Panc1 (cell line): ENCODE measurements around the gene CHAF1A.

Experiments
- CTCF ChIP-seq: fragments of 450-650 bp; IDR thresholded peaks from 2 replicates; pipeline ENCODE4 v1.5.1; 2017; ENCODE audit warnings: mild to moderate bottlenecking
- POLR2AphosphoS5 ChIP-seq: IDR thresholded peaks from 2 replicates; pipeline ENCODE4 v1.6.1; 2012; ENCODE audit warnings: mild to moderate bottlenecking, low read depth, low read length, moderate library complexity
- REST ChIP-seq, 2 experiments: IDR thresholded peaks; 2 replicates each; pipeline ENCODE4 v1.6.1; 2011 to 2012; ENCODE audit warnings: low read depth in 2 of 2, control low read depth in 1 of 2, low read length in 1 of 2, mild to moderate bottlenecking in 1 of 2, moderate library complexity in 1 of 2; ENCODE audit not compliant: insufficient read depth in 1 of 2
- SIN3A ChIP-seq: IDR thresholded peaks from 2 replicates; pipeline ENCODE4 v1.6.1; 2012; ENCODE audit warnings: low read depth, mild to moderate bottlenecking, low read length, moderate library complexity, borderline replicate concordance; ENCODE audit not compliant: insufficient read depth
- TCF7L2 ChIP-seq: IDR thresholded peaks from 2 replicates; pipeline ENCODE4 v1.6.1; 2011; ENCODE audit warnings: mild to moderate bottlenecking, low read depth, low read length, inconsistent platforms

GRCh38 chr19:4406626-4407025 is 4.2 kb downstream of the CHAF1A start:
- no peak for TF ChIP-seq REST (IDR thresholded peaks at IDR 0.05; ENCODE audit: insufficient read depth in 1 of 2, low read depth in 2 of 2, low read length in 1 of 2)
- TF ChIP-seq TCF7L2: no peak
- TF ChIP-seq CTCF: no peak
- no peak for TF ChIP-seq SIN3A
- no peak for TF ChIP-seq POLR2AphosphoS5
